MM.1S (cell line): Measurements from ENCODE around the gene CASKIN1.

ENCODE experiments used
- EZH2 ChIP-seq: fragments of 300-600 bp; sonication (generic); optimal IDR thresholded peaks from 2 replicates; pipeline ENCODE3; 2017; ENCODE audit warnings: low read depth, mild to moderate bottlenecking, antibody characterized with exemption, low read length, mixed read lengths
- TF ChIP-seq, protein P1 (sequence below): fragments of 300-600 bp; sonication (generic); IDR thresholded peaks from 2 replicates; pipeline ENCODE4 v1.5.1; 2016; ENCODE audit warnings: antibody characterized with exemption, low read length, mixed read lengths

DNA sequence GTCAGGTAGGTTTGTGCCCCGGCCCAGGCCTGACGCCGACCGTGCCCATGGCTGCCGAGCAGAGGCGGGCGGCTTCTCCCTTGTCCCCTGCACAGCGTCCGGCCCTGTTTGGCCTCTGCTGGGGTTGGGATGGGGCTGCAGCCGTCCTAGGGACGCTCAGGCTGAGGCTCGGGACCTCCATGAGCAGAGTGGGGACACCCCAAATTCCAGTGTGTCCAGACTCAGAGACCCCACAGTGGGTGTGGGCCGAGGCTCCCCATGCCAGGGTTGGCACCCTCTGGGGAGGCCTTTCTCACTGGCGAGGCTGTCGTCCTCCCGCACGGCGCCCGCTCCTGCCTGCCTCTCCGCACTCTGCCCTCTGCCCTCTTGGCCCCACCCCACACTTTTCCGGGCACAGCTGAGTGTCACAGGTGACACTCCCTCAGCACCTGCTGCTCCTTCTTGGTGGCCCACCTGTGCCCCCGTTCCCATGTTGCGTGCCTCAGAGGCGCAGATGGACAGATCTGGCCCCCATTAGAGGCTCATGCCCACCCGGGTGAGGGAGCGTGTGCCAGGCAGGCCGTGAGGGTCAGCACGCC, 24.7 kb downstream of the CASKIN1 start:
- TF ChIP-seq, protein P1, sequence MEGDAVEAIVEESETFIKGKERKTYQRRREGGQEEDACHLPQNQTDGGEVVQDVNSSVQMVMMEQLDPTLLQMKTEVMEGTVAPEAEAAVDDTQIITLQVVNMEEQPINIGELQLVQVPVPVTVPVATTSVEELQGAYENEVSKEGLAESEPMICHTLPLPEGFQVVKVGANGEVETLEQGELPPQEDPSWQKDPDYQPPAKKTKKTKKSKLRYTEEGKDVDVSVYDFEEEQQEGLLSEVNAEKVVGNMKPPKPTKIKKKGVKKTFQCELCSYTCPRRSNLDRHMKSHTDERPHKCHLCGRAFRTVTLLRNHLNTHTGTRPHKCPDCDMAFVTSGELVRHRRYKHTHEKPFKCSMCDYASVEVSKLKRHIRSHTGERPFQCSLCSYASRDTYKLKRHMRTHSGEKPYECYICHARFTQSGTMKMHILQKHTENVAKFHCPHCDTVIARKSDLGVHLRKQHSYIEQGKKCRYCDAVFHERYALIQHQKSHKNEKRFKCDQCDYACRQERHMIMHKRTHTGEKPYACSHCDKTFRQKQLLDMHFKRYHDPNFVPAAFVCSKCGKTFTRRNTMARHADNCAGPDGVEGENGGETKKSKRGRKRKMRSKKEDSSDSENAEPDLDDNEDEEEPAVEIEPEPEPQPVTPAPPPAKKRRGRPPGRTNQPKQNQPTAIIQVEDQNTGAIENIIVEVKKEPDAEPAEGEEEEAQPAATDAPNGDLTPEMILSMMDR, result no peak
- no peak for TF ChIP-seq EZH2
